Middle frontal gyrus (tissue), 1 donor: Measurements from ENCODE around the gene RARB.

Source experiments
- DNase-seq: peaks from one replicate; pipeline ENCODE4 v3.0.0-alpha.2; 2015; ENCODE audit warnings: low spot score; ENCODE audit errors: extremely low spot score

RARB gene

DNA sequence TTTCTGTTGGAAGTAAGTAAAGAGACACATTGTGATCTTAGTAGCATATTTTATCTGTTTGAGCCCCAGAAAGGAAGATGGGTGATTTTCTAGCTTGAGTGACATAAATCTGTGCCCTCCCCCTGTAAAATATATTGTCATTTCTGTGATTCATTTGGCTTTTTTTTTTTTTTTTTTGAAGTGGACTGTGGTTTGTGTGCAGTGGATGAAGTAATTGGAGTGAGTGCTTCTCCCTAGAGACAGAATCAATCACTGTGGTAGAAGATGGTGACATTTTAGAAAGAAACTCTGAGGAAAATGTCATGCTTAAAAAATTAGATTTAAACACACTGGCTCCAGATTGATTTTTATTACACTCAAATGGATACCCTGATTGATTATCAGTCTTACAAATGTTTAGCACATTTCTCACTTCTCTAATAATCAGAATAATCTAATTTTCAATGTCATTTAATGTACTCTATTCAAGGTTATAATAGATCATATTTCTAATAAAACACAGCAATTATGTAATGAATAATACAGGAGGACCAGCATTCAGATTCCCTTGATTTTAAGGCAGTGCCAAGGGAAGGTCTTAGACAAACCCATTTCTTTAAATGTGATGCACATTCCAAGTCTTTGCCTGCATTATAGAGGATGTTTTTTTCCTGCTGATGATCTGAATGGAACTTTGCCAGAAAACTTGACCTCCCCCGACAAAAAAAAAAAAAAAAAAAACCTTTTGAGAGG lies 120.0 kb downstream of the RARB start:
- no peak for DNase-seq

DNA sequence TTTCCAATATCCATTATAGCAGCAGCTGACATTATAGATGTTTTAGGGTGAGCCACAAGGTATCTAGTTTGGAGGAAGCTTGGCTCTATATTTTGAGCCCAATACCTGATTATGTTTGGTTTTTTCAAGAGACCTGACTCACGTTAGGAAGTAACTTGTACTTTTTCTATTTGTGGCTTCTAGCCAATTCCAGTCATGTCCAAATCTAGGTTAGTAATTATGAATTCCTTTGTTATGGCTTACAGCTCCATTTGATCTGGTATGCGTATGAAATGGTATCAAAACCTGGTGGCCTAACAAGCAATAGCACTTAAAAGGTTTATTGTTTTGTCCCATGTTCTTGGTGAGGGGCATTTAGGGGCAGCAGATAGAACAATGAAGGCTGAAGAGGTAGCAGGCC lies 120.8 kb downstream of the RARB start:
- DNase-seq, result no peak

DNA sequence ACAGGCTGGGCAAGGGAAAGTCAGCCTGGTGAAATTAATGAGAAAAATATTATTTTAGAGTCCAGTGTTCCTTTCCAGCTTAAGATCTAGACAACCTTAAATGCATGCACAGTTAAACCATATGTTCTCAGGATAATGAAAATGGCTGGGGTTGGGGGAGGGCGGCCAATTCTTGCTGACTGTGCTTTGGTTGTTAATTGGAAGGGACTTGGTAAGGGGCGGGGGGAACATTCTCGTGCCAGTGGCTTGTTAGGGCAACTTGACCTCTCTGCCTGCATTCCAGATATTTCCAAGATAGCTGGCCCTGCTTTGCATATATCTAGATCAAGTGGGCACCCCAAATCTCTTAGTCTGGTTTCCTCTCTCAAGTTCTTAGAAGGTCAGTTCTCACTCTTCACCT lies 124.2 kb downstream of the RARB start:
- no peak for DNase-seq

DNA sequence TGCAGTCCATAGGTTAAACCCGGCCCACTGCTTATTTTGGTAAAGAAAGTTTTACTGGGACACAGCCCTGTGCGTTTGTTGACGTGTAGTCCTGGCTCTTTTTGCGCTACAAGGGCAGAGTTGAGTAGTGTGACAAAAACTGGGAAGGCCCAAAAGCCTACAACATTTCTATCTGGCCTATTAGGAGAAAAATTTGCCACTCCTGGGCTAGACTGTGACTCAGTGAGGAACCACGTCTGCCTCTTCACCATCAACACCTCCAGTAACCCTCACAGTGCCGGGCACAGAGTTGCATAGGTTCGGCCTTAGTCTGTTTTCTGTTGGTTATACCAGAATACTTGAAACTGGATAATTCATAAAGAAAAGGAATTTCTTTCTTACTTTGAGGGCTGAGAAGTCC lies 126.3 kb downstream of the RARB start:
- DNase-seq, result no peak

DNA sequence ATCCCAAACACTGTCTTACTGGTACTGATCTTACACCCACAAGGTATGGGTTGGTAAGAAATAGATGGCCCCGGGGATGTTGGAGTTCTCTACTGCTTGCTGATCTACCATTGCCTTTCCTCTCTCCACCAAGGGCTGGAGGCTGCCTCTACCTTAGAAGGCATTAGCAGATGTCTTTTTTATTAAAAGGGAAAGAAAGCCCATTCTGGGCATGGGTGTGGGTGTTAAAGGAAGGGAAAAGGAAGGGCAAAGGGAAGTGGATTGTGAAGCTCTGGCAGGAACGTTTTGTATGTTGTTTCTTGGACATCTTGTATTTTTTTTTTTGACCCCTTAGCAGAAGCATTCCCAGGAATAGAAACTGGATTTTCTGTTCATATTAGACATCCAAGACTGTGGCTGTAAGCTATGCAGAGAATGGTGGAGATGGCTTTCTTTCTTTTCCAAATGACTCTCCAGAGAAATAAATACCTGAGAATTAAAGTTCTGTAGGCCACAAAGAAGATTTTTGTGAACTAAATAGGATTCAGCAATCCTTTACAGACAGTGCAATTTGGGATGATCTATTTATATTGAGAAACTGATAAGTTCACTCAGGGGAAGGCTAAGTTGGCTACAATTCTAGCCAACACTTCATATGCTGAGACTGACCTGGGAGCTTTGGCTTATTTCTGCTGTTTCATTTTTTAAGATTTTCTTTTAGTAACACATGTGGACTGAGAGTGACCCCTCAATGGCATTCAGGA lies 127.8 kb downstream of the RARB start:
- DNase-seq, result no peak

DNA sequence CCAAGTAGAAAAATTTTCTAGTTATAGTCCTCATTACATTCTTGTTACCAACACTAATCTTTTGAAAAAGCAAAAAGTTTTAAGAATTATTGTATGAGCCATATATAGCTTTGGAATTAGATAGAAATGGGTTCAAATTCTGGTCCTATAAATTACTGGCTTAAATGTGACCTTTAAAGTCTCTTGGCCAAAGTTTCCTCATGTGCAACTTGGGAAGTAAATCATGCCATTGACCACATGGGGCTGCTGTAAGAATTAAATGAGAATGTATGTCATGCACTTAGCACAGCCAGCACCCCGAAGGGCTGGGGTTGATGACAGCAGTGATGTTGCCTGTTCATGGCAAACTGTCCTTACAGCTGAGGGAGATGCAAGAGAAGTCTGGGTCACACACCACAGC lies 128.4 kb downstream of the RARB start:
- no peak for DNase-seq

DNA sequence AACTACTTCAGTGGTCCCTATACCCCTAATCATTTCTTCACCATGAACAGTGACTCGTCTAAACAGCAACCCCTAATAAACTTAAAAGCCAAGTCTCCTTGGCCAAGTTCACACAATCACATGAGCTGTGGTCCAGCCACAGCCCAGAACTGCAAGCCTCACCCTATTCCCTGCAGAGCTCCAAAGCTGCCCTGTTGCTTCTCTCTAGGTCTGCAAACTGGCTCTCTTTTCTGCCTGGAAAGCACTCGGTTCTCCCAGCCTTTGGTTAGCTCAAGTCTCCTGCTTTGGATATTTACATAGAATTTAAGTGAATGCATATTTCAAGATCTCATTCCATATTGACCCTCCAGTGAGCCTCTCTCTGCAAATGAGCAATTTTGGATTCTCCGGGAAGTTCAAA lies 129.6 kb downstream of the RARB start:
- no peak for DNase-seq

DNA sequence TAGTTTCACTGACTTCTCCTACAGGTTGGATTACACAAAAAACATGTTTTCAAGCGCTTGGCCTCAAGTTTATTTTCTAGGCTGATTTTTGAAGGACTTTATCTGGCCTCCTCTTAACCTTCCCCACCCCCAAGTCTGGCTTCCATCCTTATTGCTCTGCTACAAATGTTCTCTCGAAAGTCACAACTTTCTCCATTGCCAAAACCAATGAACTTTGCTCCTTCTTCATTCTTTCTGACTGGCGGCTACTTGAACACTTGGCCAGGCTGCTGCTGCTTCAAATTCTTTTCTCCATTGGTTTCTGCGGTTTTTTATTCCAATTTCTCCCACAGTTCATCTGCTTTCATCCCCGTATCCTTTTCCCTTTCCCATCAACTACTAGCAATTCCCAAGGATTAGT lies 130.1 kb downstream of the RARB start:
- no peak for DNase-seq

DNA sequence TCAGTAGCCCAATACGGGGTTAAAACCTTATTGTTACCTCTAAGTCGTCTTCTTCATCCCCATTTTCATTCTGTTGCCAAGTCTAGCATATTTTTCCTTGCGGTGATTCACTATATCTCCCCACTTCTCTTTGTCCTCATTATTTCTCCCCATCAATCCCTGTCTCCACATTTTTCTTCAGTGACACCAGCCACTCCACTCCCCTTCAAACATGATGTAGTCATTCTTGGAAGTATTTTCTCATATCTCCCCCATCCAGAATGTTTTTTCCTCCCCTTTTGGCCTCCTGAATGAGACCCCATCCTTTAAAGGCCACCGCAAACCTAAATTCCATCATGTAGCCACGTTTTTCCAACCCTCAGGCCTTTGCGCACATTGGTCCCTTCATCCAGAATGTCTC lies 130.7 kb downstream of the RARB start:
- no peak for DNase-seq

DNA sequence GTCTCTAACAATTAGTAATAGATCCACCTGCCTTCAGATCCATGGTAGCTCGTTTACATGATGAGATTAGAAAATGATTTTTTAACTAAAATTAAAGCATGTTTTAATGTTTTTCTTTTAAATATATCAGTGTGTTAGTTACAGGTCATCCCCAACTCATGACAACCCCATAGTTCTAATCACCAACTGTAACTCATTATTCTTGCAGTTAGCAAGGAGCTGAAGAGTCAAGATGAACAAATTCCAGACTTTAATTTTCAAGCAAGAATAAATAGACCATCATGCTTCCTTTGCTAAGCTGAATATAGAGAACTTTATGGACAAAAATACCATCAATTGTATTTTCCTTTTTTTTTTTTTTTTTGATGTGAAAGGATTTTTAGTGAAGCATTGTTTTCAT lies 135.5 kb downstream of the RARB start:
- no peak for DNase-seq

DNA sequence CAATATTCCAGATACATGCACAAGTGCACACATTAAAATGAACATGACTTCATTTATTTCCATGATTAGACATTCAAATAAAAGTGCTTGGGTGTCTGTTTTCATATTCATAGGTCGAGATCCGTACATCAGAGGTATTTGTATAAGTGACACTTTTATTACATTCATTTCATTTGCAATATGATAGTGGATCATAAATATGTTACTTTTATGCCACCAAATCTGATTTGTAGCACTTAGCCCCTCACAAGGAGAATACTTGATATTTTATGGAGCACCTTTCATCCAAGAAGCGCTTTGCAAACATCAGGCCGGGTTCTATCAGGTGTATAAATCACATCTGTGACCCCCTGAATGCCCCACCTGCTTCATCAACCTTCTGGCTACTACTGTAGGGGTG lies 136.0 kb downstream of the RARB start:
- DNase-seq, result no peak

DNA sequence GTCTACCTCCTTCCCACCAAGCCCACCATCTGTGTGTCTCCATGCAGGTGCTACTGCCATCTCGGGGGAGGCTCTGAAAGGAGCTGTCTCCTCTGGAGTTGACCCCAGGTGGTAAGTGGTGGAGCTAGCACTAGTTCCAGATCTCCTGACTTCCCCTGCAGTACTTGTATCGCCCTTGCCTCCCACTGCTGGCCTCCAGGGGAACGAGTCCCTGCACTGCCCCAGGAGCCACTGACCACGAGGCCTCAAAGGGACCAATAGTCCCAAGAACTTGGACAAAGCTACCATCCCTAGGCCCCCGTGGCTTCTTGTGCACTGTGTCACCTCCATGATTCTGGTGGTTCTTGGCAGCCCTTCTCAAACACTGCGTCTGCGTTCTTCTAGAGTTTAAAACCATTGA lies 137.7 kb downstream of the RARB start:
- no peak for DNase-seq

DNA sequence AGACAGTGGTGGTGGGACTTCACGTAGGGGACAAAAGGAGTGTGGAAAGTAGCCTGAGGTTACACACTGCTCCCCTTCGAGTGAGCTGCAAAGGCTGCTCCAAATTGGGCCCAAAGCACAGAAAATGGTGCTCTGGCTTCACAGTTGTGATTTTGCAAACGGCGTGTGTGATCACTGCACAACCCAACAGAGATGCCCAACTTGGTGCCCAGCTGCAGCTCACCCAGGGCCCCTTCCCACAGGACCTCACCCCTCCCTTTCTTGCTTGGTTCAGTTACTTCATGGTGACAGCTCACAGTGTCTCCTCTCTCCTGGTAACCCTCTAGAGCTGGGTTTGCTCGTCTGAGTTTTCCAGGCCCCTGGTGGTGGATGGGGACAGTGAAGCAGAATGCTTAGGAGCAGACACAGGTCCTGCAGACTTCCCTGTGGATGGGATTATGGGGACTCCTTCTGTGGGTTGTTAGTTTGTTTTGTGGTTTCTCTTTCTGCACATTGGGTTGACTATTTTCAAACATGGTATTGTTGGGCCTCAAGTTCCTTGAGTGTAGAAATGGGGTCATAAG lies 138.4 kb downstream of the RARB start:
- DNase-seq, result no peak

DNA sequence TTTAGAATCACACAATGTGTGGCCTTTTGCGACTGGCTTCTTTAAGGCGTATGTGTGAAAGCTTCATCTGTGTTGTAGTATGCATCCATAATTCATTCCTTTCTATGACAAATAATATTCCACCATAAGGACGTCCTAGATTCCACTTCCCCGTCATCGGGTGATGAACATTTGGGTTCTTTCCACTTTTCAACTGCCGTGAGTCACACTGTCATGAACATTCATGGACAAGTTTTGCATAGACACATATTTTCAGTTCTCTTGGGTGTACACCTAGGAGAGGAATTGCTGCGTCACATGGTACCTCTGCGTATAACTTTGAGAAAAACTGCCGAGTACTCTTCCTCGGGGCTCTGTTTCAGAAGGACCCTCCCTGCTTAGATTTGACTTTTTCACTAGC lies 139.3 kb downstream of the RARB start:
- DNase-seq, result no peak

DNA sequence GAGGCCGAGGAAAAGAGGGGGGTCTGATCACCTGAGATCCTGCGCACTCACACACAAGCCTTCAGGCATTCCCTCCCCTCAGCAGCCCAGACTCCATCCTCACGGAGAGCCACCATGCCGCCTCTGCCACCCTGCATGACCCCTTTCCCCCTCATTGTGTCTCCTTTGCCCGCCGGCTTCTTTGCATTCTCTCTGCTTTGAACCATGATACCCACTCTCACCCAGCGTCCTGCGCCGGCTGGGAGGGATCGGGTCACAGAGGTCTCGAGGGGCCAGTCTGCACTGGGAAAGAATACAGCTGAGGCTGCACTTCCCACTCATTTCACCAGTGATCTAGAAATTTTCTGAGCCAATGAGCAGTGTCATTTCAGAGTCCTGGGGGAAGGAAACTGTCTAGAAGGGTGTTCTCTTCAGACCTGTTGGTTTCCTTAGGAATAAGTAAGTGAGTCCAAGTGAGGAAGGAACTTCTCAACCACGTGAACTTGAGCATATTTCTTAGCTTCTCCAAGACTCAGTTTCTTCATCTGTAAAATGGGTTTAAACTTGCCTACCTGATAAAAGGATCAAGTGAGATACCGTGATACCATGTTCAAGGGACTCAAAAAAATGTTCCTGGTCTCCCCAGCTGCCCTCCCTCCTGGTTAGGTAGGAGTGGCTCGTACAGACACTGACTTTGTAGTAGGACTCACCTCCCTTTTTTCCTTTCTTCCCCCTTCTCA lies 139.9 kb downstream of the RARB start:
- DNase-seq, result no peak

DNA sequence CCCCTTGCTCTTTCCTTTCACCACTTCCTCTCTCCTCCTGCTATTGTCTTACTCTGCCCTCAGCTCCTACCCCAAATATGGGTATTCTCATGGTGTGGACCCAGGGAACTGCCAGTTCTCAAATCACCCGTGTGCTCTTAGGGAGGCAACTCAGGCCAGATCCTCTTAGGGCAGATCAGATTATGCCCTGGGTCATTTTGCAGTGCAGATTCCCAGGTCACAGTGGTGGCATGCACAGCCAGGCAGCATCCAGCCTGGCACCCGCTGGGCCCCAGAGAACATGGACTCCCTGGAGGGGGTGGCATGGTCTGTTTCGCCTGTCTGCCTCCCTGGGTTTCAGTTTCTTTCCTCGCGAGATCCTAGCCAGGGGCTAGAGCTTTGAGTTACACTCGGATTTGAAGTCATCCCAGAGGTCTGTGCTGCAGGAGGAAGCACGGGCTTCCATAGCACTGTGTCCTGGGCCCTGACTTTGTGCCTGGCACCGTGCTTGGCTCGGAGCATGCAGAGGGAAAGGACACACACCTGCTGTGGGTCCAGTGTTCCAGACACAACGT lies 140.5 kb downstream of the RARB start:
- no peak for DNase-seq

DNA sequence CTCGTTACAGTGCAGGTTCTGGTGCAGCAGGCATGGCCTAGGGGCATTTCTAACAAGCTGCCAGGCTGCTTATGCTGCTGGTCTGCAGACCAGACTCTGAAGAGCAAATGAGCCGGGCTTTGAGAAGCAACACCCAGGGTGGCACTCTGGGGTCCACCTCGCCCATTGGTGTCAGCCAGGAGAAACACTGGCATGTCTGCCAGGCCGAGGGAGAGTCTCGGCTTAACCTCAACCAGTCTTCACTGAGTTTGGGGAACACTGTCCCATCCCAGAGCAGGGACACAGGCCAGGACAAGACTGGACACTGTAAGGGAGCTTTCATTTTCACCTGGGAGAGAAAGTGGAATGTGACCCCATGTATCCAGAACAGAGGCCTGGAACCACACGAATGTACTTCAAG lies 143.2 kb downstream of the RARB start:
- DNase-seq, result no peak

DNA sequence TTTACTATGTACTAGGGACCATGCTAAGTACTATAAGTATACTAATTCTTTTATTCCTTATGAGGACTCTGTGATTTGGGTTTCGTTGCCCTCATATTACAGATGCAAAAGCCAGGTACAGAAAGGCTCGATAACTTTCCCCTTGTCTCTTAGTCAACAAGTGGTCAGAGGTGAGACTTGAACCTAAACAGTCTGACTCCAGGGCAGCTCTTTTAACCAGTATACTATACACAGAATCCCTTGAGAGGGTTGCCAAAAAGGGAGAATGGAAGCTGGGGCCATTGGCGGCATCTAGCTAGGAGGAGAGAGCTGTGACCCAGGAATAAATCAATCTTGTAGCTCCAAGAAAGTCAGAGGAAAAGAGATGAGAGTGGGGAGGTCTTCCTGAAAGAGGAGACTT lies 144.3 kb downstream of the RARB start:
- DNase-seq, result no peak

DNA sequence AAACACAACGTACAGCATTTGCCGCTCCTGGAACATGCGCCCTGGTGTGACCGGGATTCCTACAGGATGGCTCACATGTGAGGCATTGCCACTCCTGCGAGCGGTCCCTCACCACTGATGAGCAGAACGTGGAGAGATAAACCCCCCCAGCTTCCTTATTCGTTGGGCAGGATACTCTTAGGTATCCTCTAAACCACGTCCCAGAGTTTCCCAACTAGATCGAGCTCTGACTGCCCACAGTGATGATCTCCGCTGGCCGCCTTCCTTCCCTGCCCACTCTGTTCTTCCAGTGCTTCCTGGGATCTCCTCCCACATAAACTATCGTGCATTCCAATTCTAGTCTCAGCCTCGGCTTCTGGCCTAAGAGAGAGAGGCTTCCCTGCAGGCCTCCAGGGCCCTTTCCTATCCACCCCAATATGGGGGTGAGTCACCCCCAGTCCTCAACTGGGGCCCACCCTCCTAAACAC lies 144.9 kb downstream of the RARB start:
- DNase-seq, result no peak

DNA sequence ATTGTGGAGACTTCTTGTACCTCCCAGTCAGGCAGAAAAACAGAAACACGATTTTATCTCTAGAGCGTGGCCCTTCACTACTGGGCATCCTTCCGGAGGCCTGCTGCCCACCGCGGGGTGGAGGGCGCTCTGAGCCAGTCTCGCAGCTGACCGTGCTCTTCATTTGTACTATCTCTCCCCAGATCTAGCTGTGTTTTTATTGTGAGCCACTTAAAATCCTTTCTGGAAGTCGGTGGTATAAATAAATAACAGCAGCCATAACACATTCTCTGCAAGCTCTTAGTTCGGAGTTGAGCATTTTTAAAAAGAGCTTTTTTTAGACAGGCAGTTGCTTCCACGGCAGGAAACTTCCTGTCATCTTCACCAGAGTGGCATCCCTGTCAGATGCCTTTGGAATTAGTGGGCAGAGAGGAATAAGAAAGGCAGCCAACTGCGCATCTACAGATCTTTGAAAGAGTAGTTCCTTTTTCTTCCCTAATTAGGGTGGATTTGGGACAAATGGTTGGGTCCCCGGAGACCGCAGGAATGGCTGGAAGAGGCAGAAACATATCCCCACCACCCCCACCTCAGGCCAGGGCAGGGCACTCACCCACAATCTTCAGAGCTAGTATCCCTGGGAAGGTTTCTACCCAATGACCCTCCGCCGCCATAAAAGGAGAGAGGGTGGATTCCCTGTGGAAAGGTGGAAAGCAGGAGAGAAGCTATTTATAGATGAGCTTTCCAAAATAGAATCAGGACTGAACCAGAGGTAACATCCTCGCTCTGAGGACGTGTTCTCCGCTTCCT lies 145.5 kb downstream of the RARB start:
- no peak for DNase-seq

DNA sequence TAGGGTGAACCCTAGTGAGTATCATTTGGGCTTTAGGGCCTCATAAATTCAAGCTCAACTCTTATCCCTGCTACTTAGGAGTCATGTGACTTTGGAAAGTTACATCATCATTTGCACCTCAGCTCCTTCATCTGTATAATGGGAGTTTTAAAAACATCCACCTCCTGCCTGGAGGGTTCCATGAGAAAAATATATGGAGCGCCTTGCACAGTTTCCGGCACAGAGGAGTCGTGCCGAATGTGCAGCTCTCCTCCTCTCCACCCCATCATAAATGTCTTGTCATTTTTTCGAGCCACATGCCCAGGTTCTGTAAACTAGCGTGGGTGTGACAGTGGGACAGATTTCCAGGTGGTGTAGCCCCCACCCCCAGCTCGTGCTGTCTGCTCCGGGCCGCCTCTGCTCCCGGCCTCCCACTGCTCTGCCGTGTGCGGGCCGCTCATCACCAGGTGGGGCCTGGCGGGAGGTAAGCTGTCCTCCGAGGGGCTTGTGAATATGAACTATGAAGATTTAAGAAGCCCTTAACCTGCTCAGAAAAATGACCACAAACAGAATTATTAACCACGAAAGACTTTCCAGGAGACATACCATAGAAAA lies 146.2 kb downstream of the RARB start:
- no peak for DNase-seq
